Measurements from ENCODE around the gene IBA57.

- TF ChIP-seq, protein P1, sequence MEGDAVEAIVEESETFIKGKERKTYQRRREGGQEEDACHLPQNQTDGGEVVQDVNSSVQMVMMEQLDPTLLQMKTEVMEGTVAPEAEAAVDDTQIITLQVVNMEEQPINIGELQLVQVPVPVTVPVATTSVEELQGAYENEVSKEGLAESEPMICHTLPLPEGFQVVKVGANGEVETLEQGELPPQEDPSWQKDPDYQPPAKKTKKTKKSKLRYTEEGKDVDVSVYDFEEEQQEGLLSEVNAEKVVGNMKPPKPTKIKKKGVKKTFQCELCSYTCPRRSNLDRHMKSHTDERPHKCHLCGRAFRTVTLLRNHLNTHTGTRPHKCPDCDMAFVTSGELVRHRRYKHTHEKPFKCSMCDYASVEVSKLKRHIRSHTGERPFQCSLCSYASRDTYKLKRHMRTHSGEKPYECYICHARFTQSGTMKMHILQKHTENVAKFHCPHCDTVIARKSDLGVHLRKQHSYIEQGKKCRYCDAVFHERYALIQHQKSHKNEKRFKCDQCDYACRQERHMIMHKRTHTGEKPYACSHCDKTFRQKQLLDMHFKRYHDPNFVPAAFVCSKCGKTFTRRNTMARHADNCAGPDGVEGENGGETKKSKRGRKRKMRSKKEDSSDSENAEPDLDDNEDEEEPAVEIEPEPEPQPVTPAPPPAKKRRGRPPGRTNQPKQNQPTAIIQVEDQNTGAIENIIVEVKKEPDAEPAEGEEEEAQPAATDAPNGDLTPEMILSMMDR (IDR thresholded peaks at IDR 0.05): no peak
- no peak for TF ChIP-seq RFX5 (IDR thresholded peaks at IDR 0.05; ENCODE audit: low read length)
Measured at GRCh38 chr1:228218513-228219244, 53.1 kb downstream of the IBA57 start.
